AG08396 (cell line): ENCODE results near the gene TRIM29.

ENCODE experiments used
- DNase-seq: peaks from one replicate; pipeline ENCODE4 v3.0.0; 2012; ENCODE audit warnings: low spot score, mixed read lengths

TRIM29 gene

DNA sequence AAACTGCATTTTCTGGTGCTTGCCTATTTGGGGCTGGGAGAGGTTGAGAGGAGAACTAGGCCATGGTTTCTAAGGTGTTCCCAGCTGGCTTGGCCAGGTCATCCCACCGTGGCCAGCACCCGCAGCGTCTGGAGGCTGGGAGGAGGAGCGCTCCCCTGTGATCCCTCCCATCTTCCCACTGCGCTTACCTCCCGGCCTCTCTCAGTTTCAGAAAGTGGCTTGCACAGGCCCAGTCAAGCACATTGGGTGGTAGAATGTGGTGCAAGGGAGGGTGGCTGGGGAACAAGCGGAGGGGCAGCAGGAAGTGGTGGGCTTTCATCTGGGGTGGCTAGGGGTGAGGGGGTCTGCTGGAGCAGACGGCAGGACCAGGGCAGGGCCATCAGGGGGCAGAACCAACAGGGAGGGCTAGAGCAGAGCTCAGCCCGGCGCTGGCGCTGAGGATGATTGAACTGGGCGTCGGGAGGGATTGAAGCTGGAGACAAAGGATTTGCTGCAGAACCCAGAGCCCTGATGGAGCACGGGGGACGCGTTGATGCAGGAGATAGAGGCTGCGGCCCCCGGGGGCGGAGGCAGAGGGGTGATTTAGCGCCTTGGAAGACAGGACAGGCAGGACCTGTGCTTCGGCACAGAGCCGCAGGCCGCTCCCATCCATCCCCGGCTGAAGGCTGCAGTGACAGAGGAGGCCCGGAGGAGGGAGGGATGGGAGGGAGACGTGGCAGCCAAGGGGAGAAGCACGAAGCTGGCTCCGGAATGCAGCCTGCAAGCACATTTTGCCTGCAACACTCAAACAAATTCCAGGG, 76.0 kb downstream of the TRIM29 start:
- DNase-seq: peak; percentile 42
